ENCODE data around the gene ANKFY1.

DNA sequence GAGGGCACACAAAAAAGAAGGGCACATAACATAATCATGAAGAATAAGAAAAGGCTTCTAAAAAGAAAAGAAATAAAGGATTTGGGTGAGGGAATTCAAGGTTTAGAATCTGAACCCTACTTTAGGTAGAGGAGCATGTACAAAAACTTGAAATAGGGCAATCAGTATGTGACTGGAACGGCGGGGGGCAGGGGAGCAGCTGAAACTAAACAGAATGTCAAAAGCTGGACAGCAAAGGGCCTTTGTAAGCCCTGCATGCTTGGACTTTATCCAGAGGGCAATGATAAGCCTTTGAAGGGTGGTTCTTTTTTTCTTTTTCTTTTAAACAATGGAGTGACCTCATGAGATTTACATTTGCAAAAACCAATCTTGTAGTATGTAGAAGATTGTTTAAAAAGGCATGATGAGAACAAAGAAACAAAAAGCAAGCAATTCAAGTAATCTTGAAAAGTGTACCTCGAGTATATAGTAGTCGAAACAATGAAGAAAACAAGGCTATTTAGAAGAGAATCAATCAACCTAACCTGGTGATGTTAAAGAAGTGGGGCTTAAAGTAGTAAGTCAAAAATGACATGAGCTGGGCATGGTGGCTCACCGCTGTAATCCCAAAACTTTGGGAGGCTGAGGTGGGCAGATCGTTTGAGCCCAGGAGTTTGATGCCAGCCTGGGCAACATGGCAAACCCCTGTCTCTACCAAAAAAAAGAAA is 46.7 kb upstream of the ANKFY1 start:
- TF ChIP-seq CTCF (conservative IDR thresholded peaks at IDR 0.05; ENCODE audit: low read depth, low read length), result no peak
- no peak for TF ChIP-seq EZH2phosphoT487 (IDR thresholded peaks at IDR 0.05; ENCODE audit: borderline replicate concordance, low read length)
- TF ChIP-seq EZH2 (IDR thresholded peaks at IDR 0.05; ENCODE audit: low read length, unreplicated experiment), result no peak

All from PC-3 (cell line).